ENCODE results near the gene HNF1B. TPM values are rescaled to one million over a fixed set of nuclear protein-coding genes. Genes with fewer than 3 reads are reported as not detected.

The HNF1B gene
- total RNA-seq, 2 donors from 2014 or later = 2.7 to 7.0 TPM

DNA sequence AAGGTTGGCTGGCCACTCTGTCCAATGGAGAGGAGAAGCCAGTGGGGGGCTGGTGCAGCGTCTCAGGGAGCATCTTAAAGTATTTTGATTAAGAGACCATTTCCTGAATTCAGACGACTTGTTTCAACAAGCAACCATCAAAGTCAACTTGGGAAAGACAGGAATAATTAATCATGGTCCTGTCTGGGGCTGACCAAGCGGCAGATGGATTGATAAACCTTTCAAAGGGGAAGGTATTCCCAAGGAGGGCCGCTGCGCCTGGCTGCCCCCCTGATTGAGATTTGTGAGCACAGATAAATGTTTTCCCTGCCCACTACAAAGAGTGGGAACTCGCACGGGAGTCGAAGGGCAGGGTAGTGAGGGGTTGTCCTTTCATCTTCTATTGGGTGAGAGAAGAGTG, 47.5 kb downstream of the HNF1B start:
- intact Hi-C loops (cut with DNase I) = no loop called here
- DNase-seq (ENCODE audit: low spot score) = no peak
- TF ChIP-seq POLR2AphosphoS5 (IDR thresholded peaks at IDR 0.05) (no peak), POLR2A (IDR thresholded peaks at IDR 0.05) (no peak)
- TF ChIP-seq, protein P1, sequence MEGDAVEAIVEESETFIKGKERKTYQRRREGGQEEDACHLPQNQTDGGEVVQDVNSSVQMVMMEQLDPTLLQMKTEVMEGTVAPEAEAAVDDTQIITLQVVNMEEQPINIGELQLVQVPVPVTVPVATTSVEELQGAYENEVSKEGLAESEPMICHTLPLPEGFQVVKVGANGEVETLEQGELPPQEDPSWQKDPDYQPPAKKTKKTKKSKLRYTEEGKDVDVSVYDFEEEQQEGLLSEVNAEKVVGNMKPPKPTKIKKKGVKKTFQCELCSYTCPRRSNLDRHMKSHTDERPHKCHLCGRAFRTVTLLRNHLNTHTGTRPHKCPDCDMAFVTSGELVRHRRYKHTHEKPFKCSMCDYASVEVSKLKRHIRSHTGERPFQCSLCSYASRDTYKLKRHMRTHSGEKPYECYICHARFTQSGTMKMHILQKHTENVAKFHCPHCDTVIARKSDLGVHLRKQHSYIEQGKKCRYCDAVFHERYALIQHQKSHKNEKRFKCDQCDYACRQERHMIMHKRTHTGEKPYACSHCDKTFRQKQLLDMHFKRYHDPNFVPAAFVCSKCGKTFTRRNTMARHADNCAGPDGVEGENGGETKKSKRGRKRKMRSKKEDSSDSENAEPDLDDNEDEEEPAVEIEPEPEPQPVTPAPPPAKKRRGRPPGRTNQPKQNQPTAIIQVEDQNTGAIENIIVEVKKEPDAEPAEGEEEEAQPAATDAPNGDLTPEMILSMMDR (IDR thresholded peaks at IDR 0.05) = no peak
- H3K9me3 ChIP-seq = no peaks in the 10 kb centered on the region
- H3K27ac ChIP-seq = no peak overlapping the region
- H3K27me3 ChIP-seq (replicated peaks; ENCODE audit: insufficient read depth) = no peaks in the 10 kb centered on the region
- H3K4me1 ChIP-seq (replicated peaks) = no peaks in the 10 kb centered on the region
- no peak overlapping the region for H3K4me3 ChIP-seq
- no peaks in the 10 kb centered on the region for H3K36me3 ChIP-seq
- 52% methylated on average over 8 of the region's 8 CpGs for WGBS

GRCh38 chr17:37696366-37696765, 48.5 kb downstream of the HNF1B start:
- no peaks in the 10 kb centered on the region for H3K27me3 ChIP-seq (replicated peaks; ENCODE audit: insufficient read depth)
- WGBS = 90% methylated on average over 7 of the region's 7 CpGs
- no peak overlapping the region for H3K4me3 ChIP-seq
- no peak overlapping the region for H3K27ac ChIP-seq
- H3K36me3 ChIP-seq = no peaks in the 10 kb centered on the region
- H3K4me1 ChIP-seq (replicated peaks) = no peaks in the 10 kb centered on the region
- intact Hi-C loops (cut with DNase I) = no loop called here
- DNase-seq (ENCODE audit: low spot score) = no peak
- no peaks in the 10 kb centered on the region for H3K9me3 ChIP-seq
- TF ChIP-seq, protein P1 (IDR thresholded peaks at IDR 0.05) = no peak
- no peak for TF ChIP-seq POLR2AphosphoS5 (IDR thresholded peaks at IDR 0.05)
- no peak for TF ChIP-seq POLR2A (IDR thresholded peaks at IDR 0.05)

DNA sequence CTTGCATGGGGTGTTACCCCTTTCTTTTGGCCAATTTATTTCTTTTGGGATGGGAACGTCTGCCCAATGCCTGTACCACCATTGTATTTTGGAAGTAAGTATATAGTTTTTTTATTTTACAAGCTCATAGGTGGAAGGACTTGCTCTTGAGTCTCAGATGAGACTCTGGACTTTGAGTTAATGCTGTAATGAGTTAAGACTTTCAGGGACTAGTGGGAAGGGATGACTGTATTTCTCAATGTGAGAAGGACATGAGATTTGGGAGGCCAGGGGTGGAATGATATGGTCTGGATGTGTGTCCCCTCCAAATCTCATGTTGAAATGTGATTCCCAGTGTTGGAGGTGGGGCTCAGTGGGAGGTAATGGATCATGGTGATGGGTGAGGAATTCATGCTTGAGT, 49.1 kb downstream of the HNF1B start:
- DNase-seq (ENCODE audit: low spot score) = no peak
- Histone ChIP-seq H3K27ac (no peak overlapping the region), H3K4me1 (replicated peaks) (no peaks in the 10 kb centered on the region), H3K4me3 (no peak overlapping the region), H3K9me3 (no peaks in the 10 kb centered on the region), H3K27me3 (replicated peaks; ENCODE audit: insufficient read depth) (no peaks in the 10 kb centered on the region), H3K36me3 (no peaks in the 10 kb centered on the region)
- TF ChIP-seq, protein P1 (IDR thresholded peaks at IDR 0.05) = no peak
- no peak for TF ChIP-seq POLR2AphosphoS5 (IDR thresholded peaks at IDR 0.05)
- no peak for TF ChIP-seq POLR2A (IDR thresholded peaks at IDR 0.05)
- intact Hi-C loops (cut with DNase I) = no loop called here
- 78% methylated on average over 1 of the region's 1 CpG for WGBS

- no peak for DNase-seq (ENCODE audit: low spot score)
- Histone ChIP-seq H3K27ac (no peak overlapping the region), H3K36me3 (no peaks in the 10 kb centered on the region), H3K27me3 (replicated peaks; ENCODE audit: insufficient read depth) (no peaks in the 10 kb centered on the region), H3K9me3 (no peaks in the 10 kb centered on the region), H3K4me1 (replicated peaks) (no peaks in the 10 kb centered on the region), H3K4me3 (no peak overlapping the region)
- 94% methylated on average over 3 of the region's 3 CpGs for WGBS
- intact Hi-C loops (cut with DNase I) = no loop called here
- TF ChIP-seq, protein P1 (IDR thresholded peaks at IDR 0.05) = no peak
- TF ChIP-seq POLR2A (IDR thresholded peaks at IDR 0.05) (no peak), POLR2AphosphoS5 (IDR thresholded peaks at IDR 0.05) (no peak)
Observed at GRCh38 chr17:37694734-37695133, 50.1 kb downstream of the HNF1B start.

DNA sequence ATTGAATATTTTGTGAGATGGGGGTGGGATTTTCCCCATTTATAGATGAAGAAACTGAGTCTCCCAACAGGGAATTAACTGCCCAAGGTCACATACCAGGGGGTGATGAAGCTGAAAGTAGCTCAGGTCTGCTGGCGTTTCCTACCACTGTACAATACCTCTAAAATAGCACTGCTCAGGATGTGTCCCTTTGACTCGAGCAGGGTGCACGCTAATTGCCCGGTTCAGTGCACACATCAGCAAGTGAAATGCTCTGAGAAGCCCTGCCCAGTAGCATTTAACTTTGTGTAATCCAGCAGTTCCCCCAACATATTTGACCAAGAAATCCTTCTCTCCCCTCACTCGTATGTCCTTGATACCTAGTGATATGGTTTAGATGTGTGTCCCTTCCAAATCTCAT, 51.5 kb downstream of the HNF1B start:
- DNase-seq (ENCODE audit: low spot score) = no peak
- no peaks in the 10 kb centered on the region for H3K27me3 ChIP-seq (replicated peaks; ENCODE audit: insufficient read depth)
- no peaks in the 10 kb centered on the region for H3K36me3 ChIP-seq
- TF ChIP-seq POLR2A (IDR thresholded peaks at IDR 0.05) = no peak
- TF ChIP-seq, protein P1 (IDR thresholded peaks at IDR 0.05) = no peak
- TF ChIP-seq POLR2AphosphoS5 (IDR thresholded peaks at IDR 0.05) = no peak
- no peaks in the 10 kb centered on the region for H3K9me3 ChIP-seq
- WGBS = 96% methylated on average over 5 of the region's 5 CpGs
- H3K4me1 ChIP-seq (replicated peaks) = no peaks in the 10 kb centered on the region
- H3K4me3 ChIP-seq = no peak overlapping the region
- intact Hi-C loops (cut with DNase I) = no loop called here
- H3K27ac ChIP-seq = no peak overlapping the region

All from prostate gland (tissue), 2 donors.